ENCODE data around the gene ZBTB16.

ZBTB16 gene

DNA sequence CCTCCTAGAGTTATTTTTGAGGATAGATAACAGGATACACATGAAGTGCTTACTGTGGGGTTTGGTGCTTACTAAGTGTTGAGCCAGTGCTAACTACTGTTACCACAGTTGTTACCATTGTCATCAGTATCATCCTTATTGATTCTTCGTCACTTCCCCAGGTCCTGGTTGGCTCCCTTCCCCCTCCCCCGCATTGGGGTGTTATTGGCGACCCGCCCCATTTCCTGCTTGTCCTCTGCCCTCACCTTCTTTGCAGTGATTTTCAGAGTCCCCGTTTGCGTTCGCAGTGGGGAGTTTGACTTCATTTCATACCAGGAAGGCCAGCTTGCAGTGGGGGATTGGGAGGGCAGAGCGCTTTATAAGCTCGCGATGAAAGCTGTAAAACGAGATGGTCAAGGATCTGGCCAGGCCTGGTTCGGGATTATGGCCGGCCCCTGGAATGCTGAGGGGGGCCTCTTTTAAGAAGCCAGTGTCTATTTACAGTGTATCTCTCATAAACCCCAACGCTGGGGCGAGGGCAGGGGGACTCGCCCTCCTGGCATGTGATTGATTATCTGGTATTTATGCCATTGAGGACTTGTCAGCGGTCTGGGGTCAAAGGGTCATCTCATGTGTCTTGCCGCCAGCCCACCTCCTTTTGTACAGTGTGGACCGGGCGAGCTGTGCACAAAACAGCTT, 152.1 kb downstream of the ZBTB16 start:
- DNase-seq (ENCODE audit: low read depth) = no peak

DNA sequence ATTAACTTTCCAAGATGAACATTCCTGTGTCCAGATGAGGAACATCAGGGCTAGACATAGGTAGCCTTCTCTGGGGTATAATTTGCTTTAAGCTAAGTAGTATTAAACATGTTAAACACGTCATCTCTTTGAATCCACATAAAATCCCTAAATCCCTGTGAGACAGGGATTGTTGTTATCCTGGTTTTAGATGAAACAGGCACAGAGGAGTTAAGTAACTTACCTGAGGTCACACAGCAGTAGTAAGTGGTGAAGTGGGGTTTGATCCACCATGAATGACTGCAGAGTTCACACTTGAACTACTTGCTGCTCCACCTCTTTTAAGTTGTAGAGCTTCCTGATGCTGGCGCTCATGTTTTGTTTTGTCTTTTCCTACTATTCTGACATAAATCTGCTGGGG, 154.1 kb downstream of the ZBTB16 start:
- no peak for DNase-seq (ENCODE audit: low read depth)

DNA sequence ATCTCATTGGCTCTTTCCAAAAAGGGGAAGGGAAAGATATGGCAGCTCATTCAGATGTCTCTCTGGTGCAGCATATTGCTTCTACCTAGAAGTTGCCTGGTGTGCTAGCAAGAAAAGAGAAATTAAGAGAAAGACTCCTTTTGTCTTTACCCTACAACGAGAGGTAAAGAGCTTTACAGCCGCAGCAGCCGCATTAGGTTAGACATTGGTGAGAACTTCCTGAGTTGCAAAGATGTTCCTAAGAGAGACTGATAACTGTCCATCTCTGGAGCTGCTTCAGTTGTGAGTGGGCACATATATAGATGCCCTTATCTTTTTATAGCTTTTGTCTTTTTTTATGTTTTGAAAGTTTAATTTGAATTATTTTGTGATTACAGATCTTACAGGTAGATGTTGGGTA, 155.9 kb downstream of the ZBTB16 start:
- no peak for DNase-seq (ENCODE audit: low read depth)

DNA sequence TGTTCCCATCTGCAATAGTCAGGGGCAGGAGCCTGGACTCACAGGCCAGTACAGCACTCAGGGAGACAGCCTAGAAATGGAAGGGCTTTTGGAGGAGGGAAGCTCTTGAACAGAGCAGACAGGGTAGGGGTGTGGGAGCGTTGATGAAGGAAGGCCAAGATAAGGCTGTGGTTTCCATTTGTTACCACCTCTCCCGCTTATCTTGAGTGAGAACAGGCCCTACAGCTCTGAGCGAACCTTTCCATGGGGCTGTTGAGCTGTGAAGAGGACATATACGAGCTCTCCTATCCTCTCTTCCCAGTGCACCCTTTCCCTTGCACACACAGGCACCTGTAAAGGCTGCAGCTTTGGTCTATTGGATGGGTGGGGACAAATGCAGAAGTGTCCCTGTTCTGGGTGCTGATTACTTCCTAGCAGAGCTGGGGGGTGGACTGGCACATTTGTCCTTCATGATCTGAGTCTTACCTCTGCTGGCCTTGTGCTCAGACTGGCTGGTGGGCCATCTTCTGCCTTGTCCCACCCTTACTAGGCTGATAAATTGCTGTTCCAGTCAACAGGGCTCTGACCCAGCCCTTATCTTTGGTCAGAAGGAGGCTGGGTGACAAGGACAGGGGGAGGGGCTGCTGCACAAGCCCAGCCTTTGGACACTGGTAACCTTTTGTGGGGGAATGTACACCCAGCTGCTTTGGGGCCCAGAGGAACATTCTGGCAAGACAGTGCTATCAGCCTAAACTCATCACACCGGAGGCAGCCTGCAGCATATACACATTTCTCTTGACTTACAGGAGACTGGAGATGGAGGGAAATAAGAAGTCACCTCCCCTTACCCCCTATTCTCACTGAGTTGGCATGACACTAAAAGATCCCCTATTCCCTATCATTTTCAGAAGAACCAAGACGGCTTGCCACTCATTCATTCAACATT, 156.6 kb downstream of the ZBTB16 start:
- DNase-seq (ENCODE audit: low read depth) = no peak

DNA sequence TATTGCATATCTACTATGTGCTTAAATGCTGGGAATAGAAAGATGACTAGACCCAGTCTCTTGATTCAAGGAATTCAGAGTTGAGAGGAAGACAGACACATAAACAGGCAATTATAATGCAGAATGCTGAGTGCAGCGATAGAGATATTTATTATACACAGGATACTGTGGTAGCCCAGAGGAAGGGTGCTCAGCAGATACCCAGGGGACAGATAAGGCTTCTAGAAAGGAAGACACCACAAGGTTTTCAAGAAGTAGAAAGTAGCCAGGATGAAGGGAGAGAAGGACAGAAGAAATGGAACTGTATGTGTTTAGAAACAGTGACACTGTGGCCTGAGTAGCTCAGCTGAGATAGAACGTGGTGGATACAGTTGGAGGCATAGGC, 157.3 kb downstream of the ZBTB16 start:
- DNase-seq (ENCODE audit: low read depth) = no peak

DNA sequence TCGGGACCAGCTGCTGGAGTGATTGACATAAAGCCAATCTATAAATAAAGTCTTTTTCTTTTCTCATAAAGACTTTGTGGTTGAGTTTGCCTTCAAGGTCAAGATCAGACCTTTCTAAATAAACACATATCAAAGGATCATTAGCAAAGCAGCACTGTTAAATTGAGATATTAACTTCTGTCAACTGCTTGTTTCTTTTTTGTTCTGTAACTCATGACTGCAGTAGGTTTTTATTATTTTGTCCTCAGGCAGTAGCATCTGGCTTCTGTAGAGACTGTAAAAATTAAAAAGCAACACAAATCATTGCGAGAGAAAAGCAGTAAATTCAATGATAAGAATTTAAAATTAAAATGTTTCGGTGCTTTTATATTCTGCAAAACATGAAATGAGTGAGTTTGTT, 159.0 kb downstream of the ZBTB16 start:
- DNase-seq (ENCODE audit: low read depth) = no peak

DNA sequence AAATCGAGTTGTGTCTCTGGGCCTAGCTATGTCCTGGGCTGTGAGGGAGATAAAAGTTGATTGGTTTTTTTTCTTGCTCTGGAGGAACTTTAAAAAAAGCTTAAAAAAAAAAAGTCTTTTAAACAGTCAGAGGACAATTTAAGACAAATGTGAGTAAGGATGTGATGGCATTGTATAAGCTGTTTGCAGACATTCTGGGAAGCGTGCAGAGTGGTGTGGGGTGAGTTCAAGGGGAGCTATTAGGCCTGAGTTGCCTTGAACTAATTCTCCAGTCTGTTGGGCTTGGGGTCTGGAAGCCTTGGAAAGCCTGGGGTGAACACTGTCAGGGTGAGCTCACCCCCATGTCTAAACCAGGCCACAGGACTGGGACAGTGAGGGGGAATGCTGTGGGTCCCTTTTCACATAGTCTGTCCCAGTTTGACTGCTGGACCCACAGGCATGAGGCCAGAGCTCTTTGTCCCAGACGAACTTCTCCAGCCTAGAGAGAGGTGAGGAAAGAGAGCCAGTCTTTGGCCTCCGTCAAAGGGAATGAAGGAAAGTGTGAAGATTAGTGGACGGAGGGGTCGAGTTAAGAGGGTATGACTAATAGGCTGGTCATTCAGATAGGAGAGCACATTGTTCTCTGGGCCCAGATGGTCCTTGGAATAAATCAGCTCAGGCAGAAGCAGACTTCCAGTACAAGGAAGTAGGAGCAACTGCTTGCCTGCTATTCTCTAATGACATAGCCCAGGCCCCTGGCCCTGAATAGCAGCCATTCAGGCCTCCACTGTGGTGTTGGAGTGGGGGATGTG, 160.2 kb downstream of the ZBTB16 start:
- DNase-seq (ENCODE audit: low read depth) = no peak

DNA sequence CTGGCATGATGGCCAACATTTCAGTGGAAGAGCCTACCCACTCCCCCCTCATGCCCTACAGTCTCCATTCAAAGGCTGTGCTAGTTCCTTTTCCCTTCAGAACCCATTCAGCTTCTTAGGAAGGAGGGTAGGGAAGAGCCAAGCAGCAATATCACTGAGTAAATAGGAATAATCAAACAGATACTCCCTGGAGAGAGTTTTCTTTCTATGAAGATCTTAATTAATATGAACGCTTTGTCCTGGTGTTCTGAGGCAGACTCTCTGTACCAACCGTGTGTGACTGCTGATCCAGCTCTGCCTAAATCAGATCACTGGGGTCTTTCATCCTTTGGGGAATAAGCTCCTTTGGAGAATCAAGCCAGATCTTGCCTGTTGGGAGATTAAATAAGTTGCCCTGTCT, 161.5 kb downstream of the ZBTB16 start:
- no peak for DNase-seq (ENCODE audit: low read depth)

DNA sequence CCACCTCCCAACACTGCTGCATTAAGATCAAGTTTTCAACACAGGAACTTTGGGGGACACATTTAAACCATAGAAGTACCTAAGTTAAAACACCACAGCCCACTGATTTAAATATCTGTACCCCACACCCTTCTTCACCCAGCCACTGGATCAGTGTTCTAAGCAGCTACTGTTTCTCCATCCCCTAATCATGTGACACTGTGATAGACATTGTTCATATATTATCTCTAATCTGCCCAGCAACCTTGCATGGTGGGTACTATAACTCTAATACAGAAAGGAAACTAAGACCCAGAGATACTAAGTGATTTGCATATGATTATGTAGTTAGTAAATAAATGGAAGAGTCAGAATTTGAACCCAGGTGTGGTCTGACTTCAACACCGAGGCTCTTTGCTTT, 166.2 kb downstream of the ZBTB16 start:
- no peak for DNase-seq (ENCODE audit: low read depth)

DNA sequence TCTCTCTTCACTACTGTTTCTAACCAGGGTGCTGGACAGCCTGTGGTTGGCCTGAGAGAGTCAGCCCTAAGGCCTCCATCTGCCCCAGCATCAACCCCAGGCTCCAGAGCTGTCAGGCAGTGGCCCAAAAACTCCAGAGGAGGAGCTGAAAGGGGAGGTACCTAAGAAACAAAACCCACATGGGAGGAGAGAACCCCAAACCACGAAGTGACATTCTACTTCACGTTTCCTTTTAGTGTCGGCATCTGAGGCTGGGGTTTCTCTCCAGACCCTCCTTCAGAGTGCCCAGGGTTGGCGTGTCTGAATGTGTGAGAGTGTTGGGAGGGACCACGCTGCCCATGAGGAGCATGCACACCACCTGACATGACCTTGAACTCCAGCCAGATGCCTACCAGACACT, 166.8 kb downstream of the ZBTB16 start:
- DNase-seq (ENCODE audit: low read depth) = no peak

DNA sequence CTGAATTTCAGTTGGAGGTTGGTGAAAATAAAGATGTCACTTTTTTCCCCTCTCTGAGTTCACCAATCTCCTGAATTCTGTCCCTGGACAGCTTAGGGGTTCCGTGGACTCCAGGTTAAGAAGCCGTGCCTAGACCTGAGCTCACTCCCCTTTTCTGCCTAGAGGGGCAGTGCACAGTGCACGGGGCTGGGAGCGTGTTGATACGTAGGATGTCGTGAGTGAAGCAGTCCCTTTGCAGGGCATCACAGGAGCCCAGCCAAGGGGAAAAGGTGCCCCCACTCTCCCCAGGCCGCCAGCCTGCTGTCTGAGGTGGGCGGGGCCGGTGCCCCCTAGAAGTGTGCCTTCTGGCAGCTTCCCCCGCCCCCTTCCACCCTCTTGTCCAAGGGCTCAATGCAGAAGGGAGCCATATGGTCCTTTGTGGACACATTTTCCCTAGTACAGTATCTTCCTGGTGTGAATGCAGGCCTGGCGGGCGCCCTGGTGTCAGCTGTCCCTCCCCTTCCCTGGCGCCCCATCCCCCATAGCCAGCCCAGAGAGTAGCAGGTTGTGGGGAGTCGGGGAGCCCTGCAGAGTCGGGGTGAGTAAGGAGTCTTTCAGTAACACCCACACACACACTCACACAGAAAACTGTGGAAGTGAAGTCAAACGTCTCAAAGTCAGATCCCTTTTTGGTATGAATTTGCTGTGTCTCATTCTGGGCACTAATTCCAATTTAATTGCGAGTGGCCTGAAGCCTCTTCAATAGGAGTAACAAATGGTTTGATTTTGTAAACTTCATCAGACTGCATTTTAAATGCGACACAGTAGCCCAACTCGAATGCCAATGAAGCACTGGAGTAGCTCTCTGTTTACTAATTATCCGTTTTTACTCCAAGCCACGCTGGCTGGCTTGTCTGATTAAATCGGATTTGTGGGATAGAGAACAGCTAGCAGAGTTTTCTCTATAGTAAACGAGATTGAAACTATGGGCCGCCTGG, 169.2 kb downstream of the ZBTB16 start:
- DNase-seq (ENCODE audit: low read depth) = no peak

DNA sequence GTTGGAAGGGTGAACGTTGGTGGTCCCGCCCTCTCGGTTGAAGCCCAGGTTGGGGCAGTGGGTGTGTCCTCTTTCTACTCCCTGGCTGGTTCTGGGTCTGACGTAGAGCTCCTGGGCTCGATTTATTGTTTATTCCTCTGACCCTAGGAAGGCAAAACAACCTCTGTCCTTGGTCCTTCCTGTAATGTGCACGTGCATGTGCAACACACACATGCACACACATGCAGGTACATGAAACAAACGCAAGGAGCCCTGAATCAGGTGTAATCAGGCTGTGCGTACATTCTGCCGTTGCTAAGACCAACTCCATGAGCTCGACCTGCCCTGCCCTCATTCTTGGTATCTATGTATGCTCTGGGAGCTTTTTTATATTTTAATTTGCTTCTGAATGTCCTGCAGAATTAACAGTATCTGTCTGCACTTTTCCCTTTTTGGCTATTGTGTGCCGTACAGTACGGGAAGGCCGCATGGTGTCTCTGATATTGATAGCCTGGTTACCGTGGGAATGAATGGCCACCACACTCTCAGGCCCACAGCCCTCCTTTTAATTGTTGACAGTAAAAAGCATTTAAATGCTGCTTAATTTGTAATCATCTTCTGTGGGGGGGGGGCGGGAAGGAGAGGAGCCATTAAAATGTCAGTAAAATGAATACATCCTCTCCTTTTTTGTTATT, 170.7 kb downstream of the ZBTB16 start:
- DNase-seq (ENCODE audit: low read depth) = no peak

DNA sequence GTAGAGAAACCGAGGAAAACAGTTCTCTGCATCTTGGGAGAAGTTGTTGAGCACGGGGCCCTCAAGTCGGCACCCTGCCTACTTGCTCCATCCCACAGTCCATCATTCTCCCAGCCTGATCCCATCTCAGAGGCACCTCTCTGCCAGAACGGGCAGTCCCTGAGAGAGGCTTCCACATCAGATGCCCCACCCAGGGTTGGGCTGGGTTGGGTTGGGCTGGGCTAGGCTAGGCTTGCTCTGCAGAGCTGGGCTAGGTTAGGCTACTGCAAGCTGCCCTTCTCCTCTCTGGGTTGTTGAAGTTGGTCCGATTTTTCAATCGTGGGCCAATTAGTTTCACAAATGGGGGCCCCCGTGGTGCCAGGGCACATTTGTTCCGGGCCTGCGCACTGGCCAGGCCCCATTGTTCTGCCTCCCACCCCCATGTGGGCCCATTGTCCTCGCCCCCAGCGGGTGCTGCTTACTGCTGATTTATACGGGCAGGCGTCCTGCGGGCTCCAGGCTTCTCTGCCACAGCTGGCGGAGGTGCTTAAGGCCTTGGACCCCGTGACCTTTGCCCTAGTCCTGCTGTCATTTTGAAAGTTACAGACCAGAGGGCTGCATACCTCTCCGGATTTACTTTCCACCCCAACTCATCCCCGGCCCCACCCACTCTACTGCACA, 173.0 kb downstream of the ZBTB16 start:
- no peak for DNase-seq (ENCODE audit: low read depth)

DNA sequence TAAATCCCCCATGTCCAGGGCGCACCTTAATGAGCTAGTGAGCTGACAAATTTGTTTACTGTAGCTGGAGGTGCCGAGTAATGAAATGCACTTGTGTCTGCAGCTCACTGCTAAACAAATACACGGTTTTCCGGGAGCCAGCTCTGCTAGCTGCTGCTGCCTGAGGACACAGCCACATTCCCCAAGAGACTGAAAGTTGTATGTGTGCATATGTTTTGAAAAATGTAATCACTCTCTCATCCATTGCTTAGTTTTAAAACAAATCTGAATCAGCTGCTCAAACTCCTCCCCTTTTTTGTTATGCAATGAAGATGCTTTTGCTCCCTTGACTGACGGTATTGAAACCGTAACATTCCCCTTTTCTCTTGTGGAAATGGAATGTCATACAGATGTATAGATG, 174.2 kb downstream of the ZBTB16 start:
- DNase-seq (ENCODE audit: low read depth) = no peak

DNA sequence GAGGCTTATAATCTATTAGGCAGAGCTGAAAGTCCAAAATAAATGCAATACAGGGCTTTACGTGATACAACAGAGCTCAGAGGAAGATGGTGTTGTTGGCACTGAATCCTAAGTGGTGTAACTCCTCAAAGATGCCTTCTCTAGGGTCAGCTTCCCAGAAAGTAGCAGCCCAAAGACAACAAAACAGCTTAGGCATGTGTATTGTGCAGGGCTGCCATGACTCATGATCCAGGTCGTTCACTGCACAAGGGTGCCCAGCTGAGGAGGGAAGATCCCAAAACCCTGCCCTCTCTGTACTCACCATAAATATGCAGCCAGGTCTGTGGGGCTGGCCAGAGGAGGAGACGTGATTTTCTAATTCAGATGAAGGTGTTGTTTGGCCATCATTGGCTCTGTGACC, 177.3 kb downstream of the ZBTB16 start:
- DNase-seq (ENCODE audit: low read depth) = no peak

DNA sequence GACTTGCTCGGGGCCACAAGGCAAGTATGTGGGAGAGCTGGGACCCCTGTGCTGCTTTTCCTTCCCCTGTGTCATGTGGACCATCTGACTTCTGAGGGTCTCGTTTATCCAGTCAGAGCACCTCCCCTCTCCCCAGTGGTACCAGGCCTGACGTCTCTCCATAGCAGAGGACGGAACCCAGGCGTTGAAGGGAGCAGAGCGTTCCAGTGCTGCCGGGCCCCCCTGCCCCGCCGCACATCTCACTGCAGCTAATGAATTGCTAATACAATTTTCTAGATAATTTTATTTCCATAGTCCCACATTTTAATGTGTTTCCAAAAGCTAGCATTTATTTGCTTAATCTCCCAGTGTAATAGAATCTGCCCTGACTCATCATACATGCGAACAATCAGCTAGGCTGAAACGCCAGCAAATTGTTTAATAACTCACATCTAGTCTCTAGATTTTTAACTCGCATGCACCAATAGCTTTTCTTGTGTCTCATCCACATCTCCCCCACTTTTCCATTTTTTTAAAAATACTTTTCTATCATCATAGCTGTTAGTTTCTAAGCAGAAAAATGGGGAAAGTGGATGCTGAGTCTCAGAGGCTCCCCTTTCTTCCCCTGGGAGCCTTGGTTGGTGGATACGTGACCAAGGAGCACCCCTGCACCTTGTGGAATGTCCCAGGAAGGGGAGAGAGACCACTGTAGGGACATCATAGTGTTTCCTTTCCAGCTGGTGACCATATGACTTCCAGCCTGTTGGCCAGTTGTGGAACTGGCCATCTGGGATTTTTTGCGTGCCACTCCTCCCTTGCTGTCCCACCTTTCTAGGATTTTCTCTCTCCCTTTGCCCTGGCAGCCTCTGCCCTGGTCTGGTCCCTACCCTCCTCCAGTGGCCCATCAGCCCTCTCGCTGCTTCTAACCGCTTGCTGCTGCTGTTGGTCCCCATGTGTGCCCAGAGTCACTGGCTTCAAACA, 178.1 kb downstream of the ZBTB16 start:
- no peak for DNase-seq (ENCODE audit: low read depth)

DNA sequence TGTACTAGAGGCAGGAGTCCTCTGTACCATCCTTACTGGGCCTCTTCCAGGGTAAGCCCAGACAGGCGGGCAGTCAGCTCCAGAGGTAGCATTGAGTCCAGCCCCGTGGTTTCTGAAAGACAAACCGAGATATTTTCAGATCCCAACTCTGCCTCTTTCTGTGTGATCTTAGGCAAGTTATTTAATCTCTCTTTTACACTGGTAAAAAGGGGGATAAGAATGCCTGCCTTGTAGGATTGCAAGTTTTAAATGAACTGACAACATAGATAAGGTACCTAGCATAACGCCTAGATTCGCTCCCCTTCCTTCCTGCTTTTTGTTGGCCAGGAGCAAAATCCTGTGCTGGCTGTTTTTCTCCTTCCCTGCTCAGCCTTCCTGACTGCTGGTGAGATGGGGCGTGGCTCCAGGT, 180.2 kb downstream of the ZBTB16 start:
- no peak for DNase-seq (ENCODE audit: low read depth)

DNA sequence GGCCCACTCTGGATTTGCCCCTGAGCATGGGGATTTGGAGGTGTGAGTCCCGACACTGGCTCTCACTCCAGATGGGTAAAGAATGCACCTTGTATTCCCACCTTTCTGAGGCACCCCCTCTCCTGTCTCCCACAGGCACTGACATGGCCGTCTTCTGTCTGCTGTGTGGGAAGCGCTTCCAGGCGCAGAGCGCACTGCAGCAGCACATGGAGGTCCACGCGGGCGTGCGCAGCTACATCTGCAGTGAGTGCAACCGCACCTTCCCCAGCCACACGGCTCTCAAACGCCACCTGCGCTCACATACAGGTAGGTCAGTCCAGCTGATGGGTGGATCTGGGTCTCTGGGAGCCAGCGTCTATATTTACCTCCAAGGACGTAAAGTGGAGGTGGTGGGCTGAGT, 182.5 kb downstream of the ZBTB16 start:
- no peak for DNase-seq (ENCODE audit: low read depth)
